ENCODE measurements around the gene ATP8A2.

DNA sequence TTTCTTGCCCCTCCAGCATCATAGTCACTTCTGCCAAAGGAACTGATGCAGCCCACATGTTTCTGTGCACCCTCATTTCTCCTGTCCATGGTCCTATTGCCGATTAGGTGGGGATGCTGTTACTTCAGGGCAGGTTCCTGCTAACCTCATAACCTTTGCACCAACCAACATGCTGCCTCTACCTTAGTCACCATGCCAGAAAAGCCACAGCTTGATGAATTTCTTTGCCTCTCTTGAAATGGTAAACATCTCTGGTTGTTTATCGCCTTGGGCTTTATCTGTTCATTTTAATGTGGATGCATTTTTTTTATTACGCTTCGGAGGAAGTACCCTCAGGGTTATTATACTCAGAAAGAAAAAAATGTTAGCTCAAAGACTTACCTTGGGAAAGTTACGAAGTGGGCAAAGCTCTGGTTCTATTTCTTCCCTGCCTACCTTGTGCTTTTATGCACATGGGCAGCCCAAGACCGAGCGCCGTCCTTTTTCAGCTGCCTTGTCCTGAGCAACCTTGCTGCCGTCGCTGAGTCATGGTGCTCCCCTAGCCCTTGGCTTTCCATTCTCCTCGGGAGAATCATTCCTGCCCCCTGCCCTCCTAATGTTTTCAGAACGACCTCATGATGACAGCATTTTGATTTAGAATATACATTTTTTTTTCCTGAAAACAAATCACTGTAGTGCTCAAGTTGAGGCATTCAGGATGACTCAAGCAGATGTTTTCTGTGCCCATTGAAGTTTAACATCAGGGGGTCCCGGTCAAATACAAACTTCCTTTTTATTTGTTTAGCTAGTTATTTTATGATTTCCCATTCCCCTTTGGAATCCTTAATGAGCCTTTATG is 400.1 kb downstream of the ATP8A2 start:
- TF ChIP-seq, protein P1, sequence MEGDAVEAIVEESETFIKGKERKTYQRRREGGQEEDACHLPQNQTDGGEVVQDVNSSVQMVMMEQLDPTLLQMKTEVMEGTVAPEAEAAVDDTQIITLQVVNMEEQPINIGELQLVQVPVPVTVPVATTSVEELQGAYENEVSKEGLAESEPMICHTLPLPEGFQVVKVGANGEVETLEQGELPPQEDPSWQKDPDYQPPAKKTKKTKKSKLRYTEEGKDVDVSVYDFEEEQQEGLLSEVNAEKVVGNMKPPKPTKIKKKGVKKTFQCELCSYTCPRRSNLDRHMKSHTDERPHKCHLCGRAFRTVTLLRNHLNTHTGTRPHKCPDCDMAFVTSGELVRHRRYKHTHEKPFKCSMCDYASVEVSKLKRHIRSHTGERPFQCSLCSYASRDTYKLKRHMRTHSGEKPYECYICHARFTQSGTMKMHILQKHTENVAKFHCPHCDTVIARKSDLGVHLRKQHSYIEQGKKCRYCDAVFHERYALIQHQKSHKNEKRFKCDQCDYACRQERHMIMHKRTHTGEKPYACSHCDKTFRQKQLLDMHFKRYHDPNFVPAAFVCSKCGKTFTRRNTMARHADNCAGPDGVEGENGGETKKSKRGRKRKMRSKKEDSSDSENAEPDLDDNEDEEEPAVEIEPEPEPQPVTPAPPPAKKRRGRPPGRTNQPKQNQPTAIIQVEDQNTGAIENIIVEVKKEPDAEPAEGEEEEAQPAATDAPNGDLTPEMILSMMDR (IDR thresholded peaks at IDR 0.05): no peak
- TF ChIP-seq POLR2AphosphoS5 (IDR thresholded peaks at IDR 0.05): no peak
